ENCODE data around the gene CLIC4.

GRCh38 chr1:24776821-24777220 lies 31.6 kb downstream of the CLIC4 start:
- no peak for TF ChIP-seq CTCF (IDR thresholded peaks at IDR 0.05)
- no peak for TF ChIP-seq POLR2AphosphoS5 (IDR thresholded peaks at IDR 0.05)
- no peak for TF ChIP-seq EP300 (IDR thresholded peaks at IDR 0.05)
- no peak for TF ChIP-seq POLR2A (IDR thresholded peaks at IDR 0.05)

All from upper lobe of left lung (tissue), 4 donors.